CD4-positive, alpha-beta T cell treated with Interleukin-1 beta for 1 hour (primary cell): ENCODE data around the gene RPS6KA5.

Experiments used
- DNase-seq, 2 donors: peaks; one replicate each; pipeline ENCODE4 v3.0.0-alpha.2; 2020 to 2022

Gene RPS6KA5

GRCh38 chr14:91022622-91023028, 37.8 kb downstream of the RPS6KA5 start:
- DNase-seq = peak; percentile 4 to 54

GRCh38 chr14:91021991-91022621, 38.3 kb downstream of the RPS6KA5 start:
- no peak for DNase-seq

GRCh38 chr14:91021115-91021514, 39.3 kb downstream of the RPS6KA5 start:
- no peak for DNase-seq

DNA sequence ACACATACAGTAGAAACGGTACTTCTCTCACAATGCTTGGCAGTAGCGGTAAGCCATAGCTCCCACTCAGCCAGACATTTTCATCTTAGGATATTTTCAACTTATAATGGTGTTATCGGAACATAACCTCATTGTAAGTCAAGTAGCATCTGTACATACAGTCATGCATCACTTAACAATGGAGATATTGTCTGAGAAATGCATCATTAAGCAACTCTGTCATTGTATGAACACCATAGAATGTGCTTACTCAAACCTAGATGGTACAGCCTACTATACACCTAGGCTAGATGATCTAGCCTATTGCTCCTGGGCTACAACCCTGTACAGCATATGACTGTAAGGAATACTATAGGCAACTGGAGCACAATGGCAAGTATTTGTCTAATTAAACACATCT, 40.8 kb downstream of the RPS6KA5 start:
- DNase-seq = no peak

GRCh38 chr14:91018481-91018880, 42.0 kb downstream of the RPS6KA5 start:
- no peak for DNase-seq

GRCh38 chr14:91016800-91017410, 43.5 kb downstream of the RPS6KA5 start:
- no peak for DNase-seq

- no peak for DNase-seq
Measured at GRCh38 chr14:91015435-91015834, 45.0 kb downstream of the RPS6KA5 start.

GRCh38 chr14:91012045-91012444, 48.4 kb downstream of the RPS6KA5 start:
- no peak for DNase-seq

DNA sequence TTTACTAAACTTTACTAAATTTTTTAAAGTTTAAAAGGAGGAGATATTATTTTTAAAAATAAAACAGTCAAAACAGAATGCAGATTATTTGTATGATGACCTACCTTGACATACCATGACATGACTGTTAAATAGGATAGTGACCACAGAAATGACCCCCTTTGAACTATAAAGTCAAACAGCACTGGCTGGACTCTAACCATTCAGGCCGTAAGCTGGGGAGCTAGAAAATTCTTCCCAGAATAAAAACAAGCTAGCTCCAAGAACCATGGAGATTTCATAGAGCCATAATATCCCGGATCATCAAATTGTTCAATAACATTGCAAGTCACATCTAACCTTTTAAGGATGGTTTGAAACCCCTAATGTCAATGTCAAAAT, 50.3 kb downstream of the RPS6KA5 start:
- DNase-seq = no peak

DNA sequence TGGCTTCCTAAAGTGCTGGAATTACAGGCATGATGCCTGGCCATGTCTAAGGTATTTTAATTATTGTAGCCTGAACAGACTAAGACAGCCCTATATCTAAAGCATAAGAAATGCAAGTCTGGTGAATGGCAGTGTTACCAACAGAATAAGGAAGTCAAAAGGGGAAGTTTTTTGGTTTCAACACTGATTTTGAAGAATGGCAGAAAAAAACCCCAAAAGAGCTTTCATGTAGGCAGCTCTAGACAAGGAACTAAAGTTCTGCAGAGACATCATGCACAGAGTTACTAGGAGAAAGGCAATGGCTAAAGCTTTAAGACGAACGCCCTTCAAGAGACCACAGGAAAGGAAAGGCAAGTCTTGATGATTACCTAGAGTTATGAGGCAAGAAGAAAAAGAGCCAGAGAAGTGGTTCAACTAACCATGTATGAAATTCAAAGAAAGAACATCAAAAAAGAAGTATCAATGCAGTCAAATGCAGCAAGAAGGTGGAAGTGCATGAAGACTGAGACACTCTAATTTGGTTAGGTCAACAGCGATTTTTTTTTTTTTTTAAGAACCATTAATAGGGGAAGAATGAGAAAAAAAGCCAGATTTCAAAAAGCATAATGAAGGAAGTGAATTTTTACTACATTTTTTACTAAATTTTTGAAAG, 50.8 kb downstream of the RPS6KA5 start:
- DNase-seq = peak in 1 of 2 donors; percentile 17

GRCh38 chr14:91008759-91009409, 51.6 kb downstream of the RPS6KA5 start:
- no peak for DNase-seq

GRCh38 chr14:91005716-91006115, 54.7 kb downstream of the RPS6KA5 start:
- DNase-seq = no peak

DNA sequence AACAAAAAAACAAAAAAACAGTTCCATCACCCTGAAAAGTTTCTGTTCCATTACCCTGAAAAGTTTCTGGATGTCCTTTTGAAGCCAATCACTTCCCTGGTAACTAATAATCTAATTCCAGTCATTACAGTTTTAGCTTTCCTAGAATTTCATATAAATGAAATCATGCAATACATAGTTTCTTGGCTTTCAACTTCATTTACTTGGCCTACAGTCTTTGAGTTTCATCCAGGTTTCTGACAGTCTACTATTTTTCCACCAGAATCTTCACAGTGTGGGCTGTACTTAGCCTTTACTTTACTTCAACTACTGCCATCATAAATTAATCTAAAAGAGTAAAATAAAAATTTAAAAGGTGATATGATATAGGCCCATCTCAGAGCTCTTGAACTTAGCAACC, 55.5 kb downstream of the RPS6KA5 start:
- no peak for DNase-seq

GRCh38 chr14:90999299-90999698, 61.1 kb downstream of the RPS6KA5 start:
- no peak for DNase-seq

- no peak for DNase-seq
Measured at GRCh38 chr14:90996967-90997366, 63.5 kb downstream of the RPS6KA5 start.

DNA sequence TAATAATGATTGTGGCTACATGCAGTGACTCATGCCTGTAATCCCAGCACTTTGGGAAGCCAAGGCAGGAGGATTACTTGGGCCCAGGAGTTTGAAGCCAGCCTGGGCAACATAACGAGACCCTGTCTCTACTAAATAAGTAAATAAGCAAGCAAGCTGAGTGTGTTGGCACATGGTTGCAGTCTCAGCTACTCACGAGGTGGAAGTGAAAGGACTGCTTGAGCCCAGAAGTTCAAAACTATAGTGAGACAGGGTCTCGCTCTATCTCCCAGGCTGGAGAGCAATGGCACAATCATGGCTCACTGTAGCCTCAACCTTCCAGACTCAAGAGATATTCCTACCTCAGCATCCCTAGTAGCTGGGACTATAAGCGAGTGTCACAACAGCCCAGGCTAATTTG, 64.7 kb downstream of the RPS6KA5 start:
- no peak for DNase-seq

- DNase-seq = no peak
Measured at GRCh38 chr14:90993792-90994191, 66.6 kb downstream of the RPS6KA5 start.

- no peak for DNase-seq
Measured at GRCh38 chr14:90991690-90992443, 68.6 kb downstream of the RPS6KA5 start.

DNA sequence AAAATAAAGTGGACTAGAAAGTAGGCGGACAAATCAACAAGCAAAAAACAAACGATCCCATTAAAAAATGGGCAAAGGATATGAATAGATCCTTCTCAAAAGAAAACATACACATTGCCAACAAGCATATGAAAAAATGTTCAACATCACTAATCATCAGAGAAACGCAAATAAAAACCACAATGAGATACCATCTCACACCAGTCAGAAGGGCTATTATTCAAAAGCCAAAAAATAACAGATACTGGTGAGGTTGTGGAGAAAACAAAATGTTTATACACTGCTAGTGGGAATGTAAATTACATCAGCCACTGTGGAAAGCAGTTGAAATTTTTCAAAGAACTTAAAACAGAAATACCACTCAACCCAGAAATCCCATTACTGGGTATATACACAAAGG, 70.3 kb downstream of the RPS6KA5 start:
- DNase-seq = no peak

DNA sequence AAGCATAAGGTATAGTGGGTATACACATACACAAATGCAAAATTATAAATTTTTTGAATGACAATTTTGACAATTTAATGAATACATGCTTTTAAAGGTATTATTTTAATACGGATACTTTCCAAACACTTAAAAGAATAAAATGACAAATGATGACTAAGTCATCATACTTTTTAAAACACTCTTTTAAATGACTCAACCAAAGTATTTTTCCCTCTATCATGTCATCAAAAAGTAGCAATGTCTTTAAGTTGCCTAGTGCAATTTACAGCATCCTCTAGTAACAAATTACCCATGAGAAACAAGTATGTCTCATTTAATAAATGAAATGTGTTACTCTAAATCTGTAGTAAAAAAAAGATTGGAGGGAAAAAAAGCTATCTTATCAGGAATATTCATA, 73.3 kb downstream of the RPS6KA5 start:
- DNase-seq = no peak

GRCh38 chr14:90986510-90986909, 73.9 kb downstream of the RPS6KA5 start:
- no peak for DNase-seq

DNA sequence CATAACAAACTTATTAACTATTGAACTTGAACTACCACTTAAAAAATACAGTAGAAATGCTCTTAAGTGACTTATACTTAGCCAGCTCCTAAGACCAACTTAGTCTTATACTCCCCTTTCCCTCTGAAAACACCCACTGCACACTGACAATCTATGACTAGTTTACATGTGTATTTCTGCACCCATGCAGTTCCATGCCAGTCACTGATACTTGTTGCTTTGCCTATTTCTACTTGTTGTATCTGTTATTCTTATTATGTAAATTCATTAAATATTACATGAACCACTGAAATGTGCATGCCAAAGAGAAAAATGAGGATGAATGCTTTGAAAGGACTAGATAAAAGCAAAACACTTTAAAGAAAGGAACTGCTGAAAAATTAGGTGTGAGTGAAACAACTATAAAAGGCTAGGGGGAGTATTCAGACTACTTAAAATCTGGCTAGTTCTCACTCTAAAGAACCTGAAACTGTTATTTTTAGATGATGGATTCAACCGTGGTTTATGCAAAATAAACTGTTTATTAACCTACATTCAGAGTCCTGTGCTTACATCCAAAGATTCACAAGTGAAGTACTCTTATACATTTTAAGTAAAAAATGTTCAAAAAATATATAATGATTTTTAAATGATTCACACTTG, 74.7 kb downstream of the RPS6KA5 start:
- DNase-seq = no peak

- no peak for DNase-seq
Measured at GRCh38 chr14:90983560-90983959, 76.9 kb downstream of the RPS6KA5 start.
